Amniotic stem cell (primary cell): ENCODE results near the gene ACSM6.
A peak's percentile ranks its signal among the peaks of the same experiment; 100 is the strongest.
"Not testable (repeated sequence)": the region's sequence is repeated elsewhere in the genome, so short reads cannot be mapped to it uniquely, and the experiment has no call there.

Experiments used
- DNase-seq: peaks from one replicate; lab custom pipeline; 2025; lab: John Stamatoyannopoulos, UW

ACSM6 gene

DNA sequence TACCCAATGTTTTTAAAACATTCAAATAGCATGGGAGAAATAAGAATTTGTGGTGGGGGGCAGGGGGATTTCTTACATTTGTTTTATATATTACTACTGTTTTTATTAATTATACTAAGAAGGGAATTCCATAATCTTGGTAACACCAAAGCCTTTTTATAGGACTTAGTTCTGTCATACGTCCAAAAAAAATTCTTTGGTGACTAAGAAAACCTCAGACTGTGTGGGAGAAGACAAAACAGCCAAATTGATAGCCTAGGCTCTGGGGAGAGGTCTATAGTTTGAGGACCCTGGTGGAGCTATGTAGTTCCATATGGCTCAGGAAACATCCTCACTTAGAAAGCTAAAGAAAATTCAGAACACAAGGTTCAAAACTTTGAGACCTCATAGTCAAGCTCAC, 23.4 kb downstream of the ACSM6 start:
- no peak for DNase-seq

DNA sequence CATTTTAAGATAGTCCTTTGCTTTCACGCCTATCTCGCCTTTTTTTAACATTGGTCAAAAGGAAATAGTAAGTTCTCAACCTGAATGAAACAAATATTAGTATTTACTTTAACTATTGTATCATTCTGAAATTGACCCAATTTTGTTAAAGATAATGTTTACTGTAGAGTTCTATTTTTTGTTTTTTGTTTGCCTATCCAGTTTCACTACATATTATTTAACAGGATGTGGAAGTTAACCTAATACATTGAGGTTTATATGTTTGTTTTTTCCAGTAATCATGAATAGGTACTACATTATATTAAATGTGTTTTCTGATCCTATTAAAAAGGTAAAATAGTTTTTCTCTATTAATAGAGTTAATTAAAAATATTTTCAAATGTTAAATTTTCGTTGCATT, 26.5 kb downstream of the ACSM6 start:
- DNase-seq, result no peak

- no peak for DNase-seq
Observed at GRCh38 chr10:95221124-95221523, 27.1 kb downstream of the ACSM6 start.

- no peak for DNase-seq
Observed at GRCh38 chr10:95225136-95225535, 31.1 kb downstream of the ACSM6 start.

- DNase-seq, result not testable (repeated sequence)
Observed at GRCh38 chr10:95228934-95229723, 35.1 kb downstream of the ACSM6 start.

DNA sequence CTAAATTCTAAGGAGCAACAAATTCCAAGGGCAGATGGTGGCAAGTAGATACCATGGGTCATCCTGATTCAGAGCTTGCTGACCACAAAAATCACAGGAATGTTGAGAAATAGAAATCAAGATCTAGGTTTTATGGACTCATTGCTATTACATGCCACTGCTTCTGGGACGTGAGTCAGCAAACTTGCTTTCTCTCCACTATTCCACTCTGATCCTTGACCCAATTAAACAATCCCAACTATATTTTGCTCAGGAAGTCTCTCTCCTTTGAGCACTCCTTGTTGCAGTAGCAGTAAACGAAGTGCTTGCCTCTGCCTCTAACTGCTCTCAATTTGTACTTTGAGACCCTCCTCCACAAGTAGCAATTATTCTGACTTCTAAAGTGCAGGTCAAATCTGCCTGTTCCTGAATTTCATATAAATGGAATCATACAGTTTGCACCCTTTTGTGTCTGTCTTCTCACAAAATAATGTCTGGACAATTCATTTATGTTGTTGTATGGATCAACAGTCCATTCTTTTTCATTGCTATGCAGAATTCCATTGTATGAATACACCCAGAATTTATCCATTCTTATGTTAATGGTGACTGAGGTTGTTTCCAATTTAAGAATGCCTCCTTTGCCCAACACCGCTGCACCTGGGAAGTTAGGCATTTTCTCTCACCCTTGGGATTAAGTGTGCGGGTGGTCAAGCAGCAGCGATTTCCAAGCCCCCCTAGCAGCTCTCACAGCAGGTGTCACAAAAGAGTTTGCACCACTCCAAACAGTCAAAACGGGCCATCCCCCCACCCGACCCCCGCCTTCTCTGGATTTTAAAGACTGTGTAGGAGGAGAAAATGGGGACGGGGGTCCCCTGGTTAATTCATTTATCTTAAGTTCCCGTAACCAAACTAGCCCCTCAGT, 35.9 kb downstream of the ACSM6 start:
- peak; percentile 69 for DNase-seq

GRCh38 chr10:95230677-95231586, 36.9 kb downstream of the ACSM6 start:
- DNase-seq, result not testable (repeated sequence)

- DNase-seq, result no peak
Observed at GRCh38 chr10:95233377-95234034, 39.5 kb downstream of the ACSM6 start.

GRCh38 chr10:95234951-95235350, 40.9 kb downstream of the ACSM6 start:
- DNase-seq, result no peak

DNA sequence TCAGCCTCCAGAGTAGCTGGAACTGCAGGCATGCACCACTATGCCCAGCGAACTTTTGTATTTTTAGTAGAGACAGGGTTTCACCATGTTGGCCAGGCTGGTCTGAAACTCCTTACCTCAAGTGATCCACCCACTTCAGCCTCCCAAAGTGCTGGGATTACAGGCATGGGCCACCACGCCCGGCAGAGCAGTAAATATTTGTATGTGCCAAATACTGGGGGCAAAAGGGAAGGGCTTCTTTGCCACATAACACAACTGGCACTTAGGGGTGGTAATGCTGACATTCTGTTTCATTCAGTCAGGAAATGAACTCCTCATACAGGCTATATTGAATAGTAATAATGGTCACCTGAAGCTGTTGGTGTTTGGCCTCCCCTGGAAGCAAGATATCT, 41.6 kb downstream of the ACSM6 start:
- DNase-seq, result no peak

GRCh38 chr10:95236068-95236903, 42.2 kb downstream of the ACSM6 start:
- DNase-seq, result no peak

- DNase-seq, result no peak
Observed at GRCh38 chr10:95237376-95238170, 43.5 kb downstream of the ACSM6 start.

GRCh38 chr10:95240096-95240495, 46.1 kb downstream of the ACSM6 start:
- DNase-seq, result not testable (repeated sequence)

DNA sequence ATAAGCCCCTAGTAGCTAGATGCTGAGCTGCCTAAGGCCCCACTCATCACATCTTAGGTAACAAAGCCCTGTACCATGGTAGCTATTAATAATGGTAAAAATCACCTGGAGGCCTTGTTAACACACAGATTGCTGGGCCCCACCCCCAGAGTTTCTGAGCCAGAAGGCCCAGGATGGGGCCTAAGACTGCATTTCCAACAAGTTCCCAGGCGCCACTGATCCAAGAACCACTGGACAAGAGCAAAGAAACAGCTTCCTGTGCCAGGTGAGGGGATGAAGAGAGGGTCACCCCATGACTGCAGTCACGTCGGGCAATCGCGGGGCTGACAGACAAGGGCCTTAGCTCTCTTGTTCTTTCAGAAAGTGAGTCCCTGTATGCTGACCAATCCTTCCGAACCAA, 46.8 kb downstream of the ACSM6 start:
- DNase-seq, result no peak

- DNase-seq, result no peak
Observed at GRCh38 chr10:95241533-95241932, 47.5 kb downstream of the ACSM6 start.

DNA sequence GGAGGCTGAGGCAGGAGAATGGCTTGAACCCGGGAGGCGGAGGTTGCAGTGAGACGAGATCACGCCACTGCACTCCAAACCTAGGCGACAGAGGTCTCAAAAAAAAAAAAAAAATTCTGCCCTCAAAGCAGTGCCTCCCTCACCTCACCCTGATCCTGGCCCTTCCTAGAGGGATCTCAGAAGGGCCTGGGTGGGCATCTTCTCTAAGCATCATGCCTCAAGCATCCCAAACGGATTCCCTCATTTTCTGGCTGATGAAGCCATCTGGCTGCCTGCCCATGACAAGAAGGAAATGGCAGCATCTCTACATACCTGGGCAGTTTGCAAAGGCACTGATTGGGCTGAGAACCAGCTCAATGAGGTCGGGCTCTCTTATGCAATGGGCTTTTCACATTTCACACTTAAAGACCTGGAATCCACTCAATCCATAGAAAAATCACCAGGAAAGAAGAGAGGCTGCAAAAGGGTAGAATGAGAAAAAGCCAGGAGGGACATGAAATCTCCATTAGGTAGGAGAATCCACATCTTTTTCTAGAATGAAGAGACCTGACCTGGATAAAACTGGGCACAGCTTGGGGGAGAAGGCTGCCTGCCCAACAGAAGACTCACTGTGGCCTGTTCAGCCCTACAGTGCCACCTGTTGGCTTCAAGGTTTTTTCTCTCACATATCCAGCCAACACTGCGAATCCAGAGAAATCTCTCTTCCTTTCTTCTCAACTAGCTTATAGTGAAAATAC, 48.7 kb downstream of the ACSM6 start:
- DNase-seq, result peak; percentile 52

- DNase-seq, result no peak
Observed at GRCh38 chr10:95243318-95243617, 49.2 kb downstream of the ACSM6 start.

DNA sequence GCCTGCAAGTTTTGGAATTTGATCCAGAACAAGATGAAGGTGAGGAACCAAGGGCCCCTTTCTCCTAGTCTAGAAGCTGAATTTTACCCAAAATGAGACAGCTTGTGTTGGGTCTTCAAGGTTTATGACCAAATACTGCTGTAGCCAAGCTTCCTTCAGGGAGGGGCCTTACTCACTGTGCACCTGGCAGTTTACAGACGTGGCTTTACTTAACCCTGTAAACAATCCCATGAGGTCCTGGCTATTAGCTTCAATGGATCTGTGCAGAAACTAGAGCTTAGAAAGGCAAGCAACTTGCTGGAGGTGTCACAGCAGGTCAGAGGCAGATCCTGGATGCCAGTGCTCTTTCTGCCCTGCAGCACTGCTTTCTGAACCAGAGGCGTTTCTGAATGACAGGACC, 50.1 kb downstream of the ACSM6 start:
- DNase-seq, result no peak

DNA sequence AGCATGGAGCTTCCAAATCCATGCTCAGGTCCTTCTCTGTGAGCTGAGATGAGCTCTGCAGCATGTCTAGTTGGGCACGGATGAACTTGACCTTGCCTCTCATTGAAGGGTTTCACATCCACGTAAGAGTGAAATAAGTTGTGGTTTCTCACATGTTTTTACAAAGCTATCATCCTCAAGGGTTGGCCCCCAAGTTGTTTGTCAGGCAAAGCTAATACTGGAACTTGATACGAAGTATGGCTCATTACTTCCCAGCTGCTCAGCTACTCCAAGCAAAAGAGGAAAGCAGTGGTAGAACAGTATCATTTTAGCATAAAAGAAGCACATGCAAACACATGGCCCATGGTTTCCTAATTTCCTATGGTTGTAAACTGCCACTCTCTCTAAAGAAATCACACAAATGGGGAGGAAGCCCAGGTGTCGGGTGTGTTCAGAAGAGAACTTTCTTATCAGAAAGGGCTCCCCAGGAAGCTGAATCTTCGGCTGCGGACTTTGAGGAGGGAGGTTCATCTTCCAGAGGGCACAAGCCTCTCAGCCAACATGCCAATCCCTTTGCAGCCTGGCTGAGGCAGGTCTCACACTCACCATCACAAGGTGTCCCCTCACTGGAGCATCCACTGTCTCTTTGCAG, 51.5 kb downstream of the ACSM6 start:
- DNase-seq, result no peak
